Fibroblast of villous mesenchyme (primary cell): Measurements from ENCODE around the gene KLK6. TPM values are rescaled to one million over a fixed set of nuclear protein-coding genes. Genes with fewer than 3 reads are reported as not detected.

Experiments
- DNase-seq: peaks from one replicate; pipeline ENCODE4 v3.0.0-alpha.2; 2010; ENCODE audit warnings: low read depth
- H3K4me3 ChIP-seq: 2 replicates; pipeline ENCODE4 v1.5.1; 2011; ENCODE audit warnings: low read depth, mild to moderate bottlenecking, low read length
- CTCF ChIP-seq: IDR thresholded peaks from 2 replicates; pipeline ENCODE4 v1.5.1; 2012; ENCODE audit warnings: low read depth, mild to moderate bottlenecking, low read length; ENCODE audit not compliant: insufficient read depth
- total RNA-seq: library from RNA; depleted of rRNA; stranded (reverse); fragments of >200 nt; gene quantifications from 2 replicates; pipeline ENCODE4 v1.2.3, GENCODE V29; 2012

KLK6 gene
- total RNA-seq, 1 donor: not detected

GRCh38 chr19:51010066-51010795 is 40.8 kb upstream of the KLK6 start:
- DNase-seq: no peak
- TF ChIP-seq CTCF: no peak
- no peak overlapping the region for H3K4me3 ChIP-seq

- H3K4me3 ChIP-seq: no peak overlapping the region
- no peak for TF ChIP-seq CTCF
- DNase-seq: no peak
These were observed 39.9 kb upstream of the KLK6 start for GRCh38 chr19:51009061-51009891.

- DNase-seq: no peak
- no peak for TF ChIP-seq CTCF
These were observed 38.1 kb upstream of the KLK6 start for GRCh38 chr19:51007488-51007887.

GRCh38 chr19:51006406-51006805 is 37.0 kb upstream of the KLK6 start:
- no peak overlapping the region for H3K4me3 ChIP-seq
- DNase-seq: no peak
- no peak for TF ChIP-seq CTCF

More at GRCh38 chr19:51007488-51007887, 38.1 kb upstream of the KLK6 start:
- no peak overlapping the region for H3K4me3 ChIP-seq

GRCh38 chr19:51005248-51005647 is 35.9 kb upstream of the KLK6 start:
- no peak for DNase-seq
- no peak overlapping the region for H3K4me3 ChIP-seq
- TF ChIP-seq CTCF: no peak

- no peak for DNase-seq
- TF ChIP-seq CTCF: no peak
These were observed 33.9 kb upstream of the KLK6 start for GRCh38 chr19:51003316-51003715.

More at GRCh38 chr19:51003316-51003715, 33.9 kb upstream of the KLK6 start:
- no peak overlapping the region for H3K4me3 ChIP-seq
